Measurements from ENCODE around the gene RBMS3.
"Not testable (repeated sequence)": the region's sequence is repeated elsewhere in the genome, so short reads cannot be mapped to it uniquely, and the experiment has no call there.

Gene RBMS3

DNA sequence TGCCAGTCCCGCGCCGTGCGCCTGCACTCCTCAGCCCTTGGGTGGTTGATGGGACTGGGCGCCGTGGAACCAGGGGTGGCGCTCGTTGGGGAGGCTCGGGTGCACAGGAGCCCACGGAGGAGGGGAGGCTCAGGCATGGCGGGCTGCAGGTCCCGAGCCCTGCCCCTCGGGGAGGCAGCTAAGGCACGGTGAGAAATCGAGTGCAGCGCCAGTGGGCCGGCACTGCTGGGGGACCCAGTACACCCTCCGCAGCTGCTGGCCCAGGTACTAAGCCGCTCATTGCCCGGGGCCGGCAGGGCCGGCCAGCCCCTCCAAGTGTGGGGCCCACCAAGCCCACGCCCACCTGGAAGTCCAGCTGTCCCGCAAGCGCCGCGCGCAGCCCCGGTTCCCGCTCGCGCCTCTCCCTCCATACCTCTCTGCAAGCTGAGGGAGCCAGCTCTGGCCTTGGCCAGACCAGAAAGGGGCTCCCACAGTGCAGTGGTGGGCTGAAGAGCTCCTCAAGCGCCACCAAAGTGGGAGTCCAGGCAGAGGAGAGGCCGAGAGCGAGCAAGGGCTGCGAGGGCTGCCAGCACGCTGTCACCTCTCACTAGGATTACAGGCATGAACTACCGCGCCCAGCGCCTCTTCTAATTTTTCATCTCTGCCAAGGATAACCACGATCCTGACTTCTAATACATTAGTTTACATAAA is 192.8 kb downstream of the RBMS3 start:
- DNase-seq (ENCODE audit: insufficient read length, low spot score); FAIRE-seq: not testable (repeated sequence)

DNA sequence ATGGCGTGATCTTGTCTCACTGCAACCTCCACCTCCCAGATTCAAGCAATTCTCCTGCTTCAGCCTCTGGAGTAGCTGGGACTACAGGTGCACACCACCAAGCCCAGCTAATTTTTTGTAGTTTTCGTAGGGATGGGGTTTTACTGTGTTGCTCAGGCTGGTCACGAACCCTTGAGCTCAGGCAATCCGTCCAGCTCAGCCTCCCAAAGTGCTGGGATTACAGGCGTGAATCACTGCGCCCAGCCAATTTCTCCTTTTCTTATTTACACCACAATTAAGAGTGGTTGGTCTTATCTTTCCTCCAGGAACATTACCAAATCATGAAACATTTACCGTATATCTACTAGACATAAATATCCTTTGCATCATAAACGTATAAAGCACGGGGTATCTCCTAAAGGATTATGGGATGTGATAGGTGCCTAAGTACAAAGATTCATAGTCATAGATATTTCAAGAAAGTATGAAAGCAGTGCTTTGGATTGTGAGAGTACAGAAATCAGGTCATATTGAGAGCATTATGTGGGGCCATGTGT is 194.5 kb downstream of the RBMS3 start:
- FAIRE-seq, result no peak
- no peak for DNase-seq (ENCODE audit: insufficient read length, low spot score)

DNA sequence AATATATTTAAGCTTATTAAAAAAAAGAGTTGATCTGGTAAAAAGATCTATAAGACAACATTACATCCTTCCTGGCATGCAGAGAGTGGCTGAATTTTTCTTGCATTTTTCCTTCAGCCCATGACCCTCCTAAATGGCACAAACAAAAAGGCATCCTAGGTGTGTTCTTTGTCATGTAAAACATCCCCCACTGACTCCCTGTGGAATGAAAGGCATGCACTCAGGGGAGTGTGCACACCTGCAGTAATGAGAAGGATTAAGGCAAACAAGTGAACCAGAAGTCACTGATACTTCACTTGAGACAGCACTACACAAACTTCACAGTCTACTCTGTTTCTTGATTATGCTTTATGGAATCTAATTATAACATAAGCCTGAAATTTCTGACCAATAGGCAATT is 195.0 kb downstream of the RBMS3 start:
- FAIRE-seq (no peak), DNase-seq (ENCODE audit: insufficient read length, low spot score) (no peak)

- DNase-seq (ENCODE audit: insufficient read length, low spot score), result no peak
Observed at GRCh38 chr3:29478611-29479010, 197.7 kb downstream of the RBMS3 start.

DNA sequence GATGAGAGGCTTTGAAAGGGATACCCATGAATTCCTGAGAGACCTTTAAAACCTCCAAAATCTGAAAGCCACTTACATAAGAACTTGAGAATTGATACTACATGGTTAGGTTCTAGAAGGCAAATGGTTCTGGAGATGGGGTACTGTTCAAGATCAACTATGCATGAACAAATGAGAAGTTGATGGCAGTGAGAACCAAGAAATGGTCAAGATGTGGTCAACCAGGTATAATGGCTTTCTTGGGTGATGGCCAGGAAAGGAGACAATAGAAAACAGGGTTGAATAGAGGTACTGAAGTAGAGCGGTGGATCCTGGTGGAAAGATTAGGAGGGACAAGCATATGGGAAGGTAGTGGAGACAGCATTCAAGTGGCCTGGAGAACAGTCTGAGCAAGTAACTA is 200.4 kb downstream of the RBMS3 start:
- DNase-seq (ENCODE audit: insufficient read length, low spot score) (no peak), FAIRE-seq (no peak)

More at GRCh38 chr3:29478611-29479010, 197.7 kb downstream of the RBMS3 start:
- FAIRE-seq, result no peak

- FAIRE-seq, result no peak
Observed at GRCh38 chr3:29481969-29482767, 201.3 kb downstream of the RBMS3 start.

DNA sequence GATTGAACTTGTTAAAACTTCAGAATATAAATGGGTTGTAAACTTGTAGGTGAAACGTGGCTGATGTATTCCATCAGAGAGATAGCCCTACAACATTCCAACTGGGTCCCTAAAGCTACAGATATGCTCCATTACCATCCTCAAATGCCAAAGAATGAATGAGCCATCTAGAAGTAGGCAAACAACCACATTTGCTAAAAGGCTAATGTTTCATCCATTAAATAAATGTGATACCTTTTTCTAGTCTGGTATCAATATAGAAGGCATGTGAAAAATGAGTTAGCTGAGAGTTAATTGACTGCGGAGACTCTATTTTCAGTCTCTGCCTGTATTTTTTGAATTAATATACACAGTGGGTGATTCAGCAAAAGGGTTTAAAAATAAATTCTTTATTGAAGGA is 203.8 kb downstream of the RBMS3 start:
- no peak for FAIRE-seq

More at GRCh38 chr3:29481969-29482767, 201.3 kb downstream of the RBMS3 start:
- no peak for DNase-seq (ENCODE audit: insufficient read length, low spot score)

DNA sequence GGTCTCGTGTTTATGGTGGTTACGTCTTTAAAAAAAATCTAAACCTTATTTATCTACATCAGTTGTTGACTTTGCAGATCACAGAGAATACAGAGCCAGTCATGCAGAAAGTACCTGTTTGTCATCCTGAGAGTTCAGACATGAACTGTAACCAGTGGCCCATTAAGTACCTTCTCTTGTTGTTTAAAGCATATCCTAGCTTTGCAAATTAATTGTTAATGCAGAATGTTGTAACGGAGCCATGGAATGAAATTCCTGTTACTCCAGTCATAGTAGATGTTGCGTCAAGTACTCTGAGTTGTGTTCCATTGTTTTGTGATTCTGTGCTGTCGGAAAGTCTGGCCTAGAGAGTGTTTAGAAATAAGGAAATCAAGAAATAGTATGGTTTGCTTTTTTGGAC is 205.2 kb downstream of the RBMS3 start:
- DNase-seq (ENCODE audit: insufficient read length, low spot score) (no peak), FAIRE-seq (no peak)

More for the DNA sequence above, 203.8 kb downstream of the RBMS3 start:
- DNase-seq (ENCODE audit: insufficient read length, low spot score), result no peak

DNA sequence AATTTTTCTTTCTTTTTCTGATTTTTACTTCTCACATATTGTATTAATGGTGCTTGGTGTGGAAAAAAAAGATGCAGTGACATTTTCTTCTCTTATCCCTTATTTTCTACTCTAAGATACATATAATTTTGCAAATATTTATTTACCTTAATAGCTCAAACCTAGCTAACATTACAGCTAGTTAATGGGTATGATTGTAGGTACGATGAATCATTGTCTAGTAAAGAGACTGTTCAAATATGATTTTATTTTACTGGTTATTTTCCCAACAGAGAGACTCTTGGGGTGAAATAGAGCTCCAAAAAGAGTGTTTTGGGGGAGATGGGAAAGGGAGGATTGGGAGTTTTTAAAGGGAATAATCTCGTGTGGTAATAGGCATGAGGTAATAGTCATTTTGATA is 206.0 kb downstream of the RBMS3 start:
- DNase-seq (ENCODE audit: insufficient read length, low spot score), result no peak
- FAIRE-seq, result no peak

DNA sequence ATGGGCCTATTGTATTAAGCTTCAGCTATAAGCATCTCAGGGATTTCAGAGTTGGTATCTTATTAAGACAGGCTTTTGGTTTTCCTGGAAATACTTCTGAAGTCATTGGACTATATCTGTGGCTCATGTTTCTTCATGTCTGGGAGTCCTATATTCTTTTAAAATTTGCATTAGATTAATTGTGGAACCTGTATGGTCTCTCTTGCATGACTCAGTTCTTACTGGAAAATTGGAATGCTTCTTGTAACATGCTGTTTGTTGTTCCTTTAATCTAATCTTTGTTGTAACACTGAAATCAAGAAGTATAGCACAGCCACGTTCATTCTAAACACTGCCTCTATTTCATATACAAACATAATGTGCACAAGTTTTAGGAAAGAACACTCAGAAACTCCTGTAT is 208.1 kb downstream of the RBMS3 start:
- DNase-seq (ENCODE audit: insufficient read length, low spot score) (no peak), FAIRE-seq (no peak)

- FAIRE-seq, result no peak
Observed at GRCh38 chr3:29493109-29493508, 212.2 kb downstream of the RBMS3 start.

DNA sequence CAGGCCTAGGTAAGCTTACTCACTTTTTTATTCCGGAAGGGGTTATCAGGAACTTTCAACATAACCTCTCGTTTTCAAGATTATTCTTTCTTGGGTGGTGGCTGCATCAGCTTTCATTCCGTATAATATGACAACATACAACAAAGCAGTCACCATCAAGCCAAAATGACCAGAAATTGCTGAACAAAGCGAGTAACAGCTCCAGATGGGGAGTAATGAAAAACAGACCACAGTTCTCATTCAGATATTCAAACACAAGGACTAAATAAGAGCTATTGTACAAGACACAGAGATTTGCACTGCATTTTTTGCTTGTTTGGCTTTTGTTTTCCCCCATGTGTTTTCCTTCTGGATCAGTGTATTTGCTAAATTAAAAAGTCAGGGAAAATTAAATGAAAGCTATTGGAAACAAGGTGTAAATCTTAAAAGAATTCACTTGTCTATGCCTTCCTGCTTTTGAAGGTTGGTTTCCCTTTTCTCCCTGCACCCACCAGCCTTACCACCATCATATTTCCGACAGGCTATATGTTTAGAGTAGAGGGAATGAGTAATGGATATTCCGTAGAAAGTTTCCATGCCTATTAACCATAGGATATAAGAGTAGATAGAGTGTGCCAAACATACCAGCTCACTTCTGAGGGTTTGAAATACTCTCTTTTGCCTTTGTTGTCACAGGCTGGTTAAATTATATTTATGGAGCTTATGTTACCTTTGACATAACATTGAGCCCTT is 213.6 kb downstream of the RBMS3 start:
- FAIRE-seq, result no peak

More at GRCh38 chr3:29493109-29493508, 212.2 kb downstream of the RBMS3 start:
- DNase-seq (ENCODE audit: insufficient read length, low spot score), result no peak

GRCh38 chr3:29497282-29497681 is 216.4 kb downstream of the RBMS3 start:
- FAIRE-seq (no peak), DNase-seq (ENCODE audit: insufficient read length, low spot score) (no peak)

More for the DNA sequence above, 213.6 kb downstream of the RBMS3 start:
- DNase-seq (ENCODE audit: insufficient read length, low spot score), result no peak

DNA sequence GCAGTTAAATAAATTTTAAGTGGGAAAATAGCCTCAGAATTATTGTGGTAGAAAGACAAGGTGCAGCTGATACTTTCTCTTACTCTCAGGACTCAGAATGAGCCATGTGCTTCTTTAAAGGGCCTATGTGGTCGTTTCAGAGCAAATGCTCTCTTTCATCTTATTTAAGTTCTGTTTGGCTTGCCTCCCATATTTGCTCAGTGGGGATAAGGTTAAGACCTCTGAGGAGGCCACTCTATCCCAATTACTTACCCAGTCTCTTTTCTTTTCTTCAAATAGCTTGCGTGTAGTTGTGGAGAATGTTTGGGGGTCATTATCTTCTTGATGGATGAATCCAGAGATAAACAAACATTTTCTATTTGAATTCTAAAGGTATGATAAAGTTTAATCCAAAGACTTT is 221.9 kb downstream of the RBMS3 start:
- FAIRE-seq, result no peak

DNA sequence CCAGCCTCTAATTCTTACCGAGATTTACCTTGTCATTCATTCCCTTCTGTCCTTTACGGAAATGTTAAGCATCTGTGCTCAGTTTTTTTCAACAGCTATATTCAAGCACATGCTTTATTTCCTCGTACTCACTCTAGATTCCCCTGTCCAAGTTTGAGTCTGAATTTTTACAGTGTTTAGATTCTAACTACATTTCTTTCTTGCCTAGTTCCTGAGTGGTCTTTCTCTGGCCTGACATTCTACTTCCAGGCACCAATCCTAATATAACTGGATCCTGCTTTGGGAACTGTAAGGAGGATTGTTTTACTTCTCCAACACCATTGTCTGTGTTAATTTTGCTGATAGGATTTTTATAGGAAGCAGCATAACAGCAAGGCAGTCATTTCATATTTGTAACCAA is 222.4 kb downstream of the RBMS3 start:
- no peak for FAIRE-seq
- no peak for DNase-seq (ENCODE audit: insufficient read length, low spot score)

More for the DNA sequence above, 221.9 kb downstream of the RBMS3 start:
- no peak for DNase-seq (ENCODE audit: insufficient read length, low spot score)

GRCh38 chr3:29503958-29504357 is 223.1 kb downstream of the RBMS3 start:
- FAIRE-seq (no peak), DNase-seq (ENCODE audit: insufficient read length, low spot score) (no peak)

DNA sequence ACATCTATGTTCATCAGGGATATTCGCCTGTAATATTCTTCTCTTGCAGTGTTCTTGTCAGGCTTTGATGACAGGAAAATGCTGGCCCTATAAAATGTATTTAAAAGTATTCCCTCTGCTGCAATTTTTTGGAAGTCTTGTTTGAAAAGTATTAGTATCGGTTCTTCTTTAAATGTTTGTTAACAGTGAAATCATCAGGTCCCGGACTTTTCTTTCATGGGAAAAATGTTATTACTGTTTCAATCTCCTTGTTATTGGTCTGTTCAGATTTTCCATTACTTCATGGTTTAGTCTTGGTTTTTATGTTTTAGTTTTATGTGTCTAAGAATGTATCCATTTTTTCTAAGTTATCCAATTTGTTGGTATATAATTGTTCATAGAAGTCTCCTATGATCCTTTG is 225.6 kb downstream of the RBMS3 start:
- no peak for FAIRE-seq

DNA sequence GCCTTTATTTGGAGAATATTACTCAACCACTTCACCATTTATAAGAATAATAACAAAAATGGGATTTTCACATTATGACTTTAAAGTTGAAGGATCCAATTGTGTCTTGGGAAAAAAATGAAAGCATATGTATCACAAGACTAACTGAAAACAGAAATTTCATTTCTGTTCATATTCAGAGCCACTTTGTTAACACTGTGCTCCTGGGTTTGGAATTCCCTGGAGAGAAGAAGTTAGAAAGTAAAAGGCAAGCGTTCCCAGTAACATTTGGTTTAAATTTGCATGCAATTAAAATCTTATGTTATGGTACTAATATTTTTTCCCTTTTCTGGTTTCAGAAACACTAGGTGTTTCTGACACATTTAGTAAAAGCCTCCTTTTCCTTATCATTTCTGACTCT is 230.8 kb downstream of the RBMS3 start:
- FAIRE-seq, result no peak
- no peak for DNase-seq (ENCODE audit: insufficient read length, low spot score)

More for the DNA sequence above, 225.6 kb downstream of the RBMS3 start:
- DNase-seq (ENCODE audit: insufficient read length, low spot score), result no peak

GRCh38 chr3:29512641-29513040 is 231.8 kb downstream of the RBMS3 start:
- DNase-seq (ENCODE audit: insufficient read length, low spot score) (no peak), FAIRE-seq (no peak)

GRCh38 chr3:29513236-29513635 is 232.4 kb downstream of the RBMS3 start:
- no peak for FAIRE-seq
- no peak for DNase-seq (ENCODE audit: insufficient read length, low spot score)

GRCh38 chr3:29514170-29514569 is 233.3 kb downstream of the RBMS3 start:
- DNase-seq (ENCODE audit: insufficient read length, low spot score) (no peak), FAIRE-seq (no peak)

Measured in GM19239 (cell line).